Testis (tissue), 2 donors: ENCODE data around the gene CACNA1S.

Experiments used
- CTCF ChIP-seq, 3 experiments: fragments of 450-650 bp in 2 of 3; fragments of 200-600 bp in 1 of 3; sonication (generic) in 1 of 3; IDR thresholded peaks; one replicate each; pipeline ENCODE4 v1.5.1; 2016 to 2019; ENCODE audit warnings: antibody characterized with exemption in 3 of 3, mild to moderate bottlenecking in 2 of 3, moderate library complexity in 1 of 3
- POLR2A ChIP-seq: fragments of 450-650 bp; IDR thresholded peaks from one replicate; pipeline ENCODE4 v1.6.1; 2017; ENCODE audit warnings: antibody characterized with exemption, mild to moderate bottlenecking, moderate library complexity

DNA sequence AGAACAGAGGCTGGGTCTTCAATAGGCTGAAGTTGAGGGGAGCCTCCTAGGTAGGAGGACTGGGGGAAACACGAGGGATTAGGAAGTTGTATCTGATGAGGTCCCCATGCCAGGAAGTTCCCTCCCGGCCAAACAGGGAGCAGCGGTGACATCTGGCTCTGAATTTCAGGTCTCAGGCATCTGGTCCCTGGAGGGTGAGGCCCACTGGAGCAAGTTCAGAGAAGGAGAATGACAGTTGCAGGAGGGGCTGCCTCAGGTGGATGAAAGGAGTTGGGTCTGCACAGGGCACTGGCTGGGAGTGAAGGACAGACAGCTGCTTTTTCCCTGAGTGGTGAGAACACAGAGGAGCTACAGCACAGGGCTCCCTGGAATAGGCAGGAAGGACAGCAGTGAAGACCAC lies 32.9 kb upstream of the CACNA1S start:
- TF ChIP-seq CTCF (IDR thresholded peaks at IDR 0.05), result no peak
- no peak for TF ChIP-seq POLR2A
